Smooth muscle cell (in vitro differentiated cells): ENCODE data around the gene GPR132. TPM values are rescaled to one million over a fixed set of nuclear protein-coding genes. Genes with fewer than 3 reads are reported as not detected.

Experiments
- DNase-seq: peaks from one replicate; lab custom pipeline; 2025; ENCODE audit not compliant: unreplicated experiment; lab: John Stamatoyannopoulos, UW
- H2AFZ ChIP-seq: fragments of 200-600 bp; sonication (generic); 2 replicates; pipeline ENCODE4 v1.6.0; 2016; ENCODE audit warnings: antibody characterized with exemption, low read depth, mild to moderate bottlenecking
- H3F3A ChIP-seq: fragments of 200-600 bp; sonication (generic); 2 replicates; pipeline ENCODE4 v1.6.0; 2017; ENCODE audit warnings: antibody characterized with exemption, low read depth
- H3K27ac ChIP-seq: fragments of 200-600 bp; sonication (generic); 2 replicates; pipeline ENCODE4 v1.5.1; 2016; ENCODE audit warnings: low read depth, mild to moderate bottlenecking
- H3K27me3 ChIP-seq: fragments of 200-600 bp; sonication (generic); 2 replicates; pipeline ENCODE4 v1.6.1; 2016; ENCODE audit warnings: low read depth, mild to moderate bottlenecking
- H3K36me3 ChIP-seq: fragments of 200-600 bp; sonication (generic); 2 replicates; pipeline ENCODE4 v1.5.1; 2016; ENCODE audit warnings: low read depth
- H3K4me1 ChIP-seq: fragments of 200-600 bp; sonication (generic); 2 replicates; pipeline ENCODE4 v1.5.1; 2016; ENCODE audit warnings: low read depth
- H3K4me2 ChIP-seq: fragments of 200-600 bp; sonication (generic); 2 replicates; pipeline ENCODE4 v1.6.0; 2016; ENCODE audit warnings: mild to moderate bottlenecking
- H3K4me3 ChIP-seq: fragments of 200-600 bp; sonication (generic); 2 replicates; pipeline ENCODE4 v1.5.1; 2016; ENCODE audit warnings: mild to moderate bottlenecking
- H3K79me2 ChIP-seq: fragments of 200-600 bp; sonication (generic); 2 replicates; pipeline ENCODE4 v1.6.0; 2016; ENCODE audit warnings: low read depth, mild to moderate bottlenecking
- H3K9ac ChIP-seq: fragments of 200-600 bp; sonication (generic); 2 replicates; pipeline ENCODE4 v1.6.0; 2016; ENCODE audit warnings: low read depth
- H3K9me3 ChIP-seq: fragments of 200-600 bp; sonication (generic); replicated peaks from 2 replicates; pipeline ENCODE4 v1.5.1; 2016; ENCODE audit warnings: low read depth
- H4K20me1 ChIP-seq: fragments of 200-600 bp; sonication (generic); 2 replicates; pipeline ENCODE4 v1.6.0; 2016; ENCODE audit warnings: low read depth
- CTCF ChIP-seq: fragments of 200-600 bp; sonication (generic); IDR thresholded peaks from 2 replicates; pipeline ENCODE4 v1.5.1; 2017; ENCODE audit warnings: borderline replicate concordance, mild to moderate bottlenecking, antibody characterized with exemption; ENCODE audit not compliant: insufficient read depth, poor library complexity, severe bottlenecking
- WGBS: methylation state at CpG from one replicate; pipeline ENCODE4 v1.1.7; 2016; ENCODE audit warnings: low lambda C conversion rate; 5-methylcytosine and 5-hydroxymethylcytosine counted together
- polyA plus RNA-seq: library from polyadenylated mRNA; unstranded; fragments of >200 nt; fragmentation: Nextera tagmentation; extraction: Ambion mirVana; gene quantifications from 2 replicates; pipeline ENCODE4 v1.2.1, GENCODE V29; 2016
- total RNA-seq: library from RNA; depleted of rRNA; stranded (reverse); fragments of >200 nt; gene quantifications from 2 replicates; pipeline ENCODE4 v1.2.3, GENCODE V29; 2014

GPR132 gene
- total and polyA plus RNA-seq, 2 experiments from 2014 or later, result 0.18 to 0.62 TPM

DNA sequence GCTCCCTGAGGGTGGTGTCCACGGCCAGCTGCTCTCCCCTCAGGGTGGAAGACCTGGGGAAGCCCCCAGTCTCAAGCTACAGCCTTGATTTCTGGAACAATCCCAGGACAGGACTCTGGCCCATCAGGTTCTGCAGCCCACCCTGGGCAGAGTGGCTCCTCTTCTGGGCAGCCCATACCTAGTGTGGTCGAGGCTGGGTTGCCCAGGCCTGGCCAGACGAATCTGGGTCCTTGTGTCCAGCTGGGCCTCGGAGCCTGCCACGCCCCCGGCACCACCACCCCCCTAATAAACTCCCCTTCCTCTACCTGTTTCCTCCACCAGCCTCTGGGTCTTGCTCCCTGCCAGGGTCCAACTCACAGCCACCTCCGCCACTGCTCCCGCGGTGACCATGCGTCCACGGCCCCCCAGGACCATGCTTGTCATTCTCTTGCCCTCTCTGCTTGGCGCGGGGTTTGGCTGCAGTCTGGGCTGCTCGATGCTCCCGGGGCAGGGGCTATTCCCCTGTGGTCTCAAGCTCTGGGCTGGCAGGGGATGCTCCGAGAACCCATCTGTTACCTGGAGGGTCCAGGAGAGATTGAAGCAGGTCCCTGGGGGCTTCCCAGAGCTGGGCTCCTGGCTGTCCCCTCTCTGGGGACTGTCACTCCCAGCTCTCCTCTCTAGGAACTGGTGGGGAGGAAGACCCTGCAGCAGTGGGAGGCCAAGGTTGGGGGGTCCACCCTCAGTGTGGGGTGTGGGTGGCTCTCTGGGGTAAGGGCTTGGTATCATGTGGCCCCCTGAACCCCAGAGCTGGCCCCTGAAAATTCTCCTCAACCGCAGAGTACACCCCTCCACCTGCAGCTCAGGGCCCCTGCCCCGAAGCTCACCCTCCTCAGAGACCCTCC lies 8.7 kb upstream of the GPR132 start:
- Histone ChIP-seq H3K4me3 (no peak overlapping the region), H3K9ac (no peak overlapping the region), H3K4me2 (no peak overlapping the region), H3K4me1 (peaks cover 9% of the 10 kb centered on the region), H3K79me2 (no peaks in the 10 kb centered on the region), H2AFZ (no peak overlapping the region), H3K36me3 (no peaks in the 10 kb centered on the region), H4K20me1 (no peaks in the 10 kb centered on the region), H3K9me3 (no peaks in the 10 kb centered on the region), H3K27me3 (no peaks in the 10 kb centered on the region), H3K27ac (no peak overlapping the region), H3F3A (no peaks in the 10 kb centered on the region)
- TF ChIP-seq CTCF, result no peak
- no peak for DNase-seq
- 93% methylated on average over 15 of the region's 18 CpGs for WGBS

DNA sequence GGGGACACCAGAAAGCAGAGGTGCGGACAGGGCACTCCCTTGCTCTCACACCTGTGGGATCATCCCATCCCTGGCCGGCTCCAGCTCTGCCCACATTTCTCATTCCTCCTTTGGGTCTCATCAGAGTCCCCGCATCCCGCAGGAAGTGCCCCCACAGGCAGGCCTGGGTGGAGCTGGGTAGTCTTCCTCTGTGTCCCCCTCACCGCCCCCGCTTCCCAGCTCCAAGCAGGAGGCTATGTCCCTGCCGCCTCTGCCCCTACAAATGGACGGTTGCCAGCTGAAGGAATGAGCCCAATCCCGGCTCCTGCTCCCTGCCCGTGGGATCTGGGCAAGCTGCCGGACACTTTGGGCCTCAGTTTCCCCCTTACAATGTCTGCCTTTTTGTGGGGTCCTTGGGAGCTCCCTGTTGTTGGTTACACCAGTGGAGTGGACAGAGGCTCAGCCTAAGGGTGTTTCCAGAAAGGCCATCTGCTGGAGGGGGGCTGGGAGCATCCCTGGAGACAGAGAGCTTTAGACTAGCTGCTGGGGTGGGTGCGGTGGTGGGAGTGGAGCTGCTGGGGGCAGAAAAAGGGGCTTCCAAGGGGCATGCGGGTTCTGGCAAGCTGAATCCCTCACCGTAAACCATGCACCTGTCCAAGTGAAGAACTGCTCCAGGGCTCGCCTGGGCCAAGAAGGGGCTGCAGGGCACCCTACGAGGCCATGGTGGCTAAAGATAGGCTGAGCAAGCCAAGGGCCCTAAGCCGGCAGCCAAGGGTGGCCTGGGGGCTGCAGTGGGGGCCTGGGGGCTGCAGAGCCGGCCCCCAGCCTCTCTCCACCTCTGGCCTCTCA lies 7.9 kb upstream of the GPR132 start:
- H3K36me3 ChIP-seq, result no peaks in the 10 kb centered on the region
- no peak overlapping the region for H2AFZ ChIP-seq
- H3K27ac ChIP-seq, result no peak overlapping the region
- WGBS, result 93% methylated on average over 17 of the region's 18 CpGs
- no peak for DNase-seq
- no peaks in the 10 kb centered on the region for H3K9me3 ChIP-seq
- H3K4me2 ChIP-seq, result no peak overlapping the region
- no peaks in the 10 kb centered on the region for H3F3A ChIP-seq
- H3K9ac ChIP-seq, result no peak overlapping the region
- H3K79me2 ChIP-seq, result no peaks in the 10 kb centered on the region
- H3K4me3 ChIP-seq, result no peak overlapping the region
- H3K4me1 ChIP-seq, result peaks cover 9% of the 10 kb centered on the region
- H4K20me1 ChIP-seq, result no peaks in the 10 kb centered on the region
- TF ChIP-seq CTCF, result no peak
- no peaks in the 10 kb centered on the region for H3K27me3 ChIP-seq

- Histone ChIP-seq H3K4me3 (no peak overlapping the region), H3K36me3 (no peaks in the 10 kb centered on the region), H3K79me2 (no peaks in the 10 kb centered on the region), H3K27ac (no peak overlapping the region), H3K9me3 (no peaks in the 10 kb centered on the region), H3F3A (no peaks in the 10 kb centered on the region), H2AFZ (no peak overlapping the region), H3K4me1 (peaks cover 9% of the 10 kb centered on the region), H3K27me3 (no peaks in the 10 kb centered on the region), H4K20me1 (no peaks in the 10 kb centered on the region), H3K9ac (no peak overlapping the region), H3K4me2 (no peak overlapping the region)
- 90% methylated on average over 10 of the region's 11 CpGs for WGBS
- TF ChIP-seq CTCF, result no peak
- no peak for DNase-seq
These were observed 7.2 kb upstream of the GPR132 start for GRCh38 chr14:105072381-105072861.
